GM12892 (cell line): ENCODE measurements around the gene B3GALT4.

ENCODE experiments used
- POLR2A ChIP-seq: IDR thresholded peaks from 2 replicates; pipeline ENCODE4 v1.6.1; 2011; ENCODE audit warnings: low read depth, low read length, control low read depth
- POLR2AphosphoS5 ChIP-seq: IDR thresholded peaks from 2 replicates; pipeline ENCODE4 v1.6.1; 2011; ENCODE audit warnings: low read depth, low read length, control low read depth
- TAF1 ChIP-seq: IDR thresholded peaks from 2 replicates; pipeline ENCODE4 v1.6.1; 2011; ENCODE audit warnings: low read depth, mild to moderate bottlenecking, control low read depth, low read length, borderline replicate concordance

DNA sequence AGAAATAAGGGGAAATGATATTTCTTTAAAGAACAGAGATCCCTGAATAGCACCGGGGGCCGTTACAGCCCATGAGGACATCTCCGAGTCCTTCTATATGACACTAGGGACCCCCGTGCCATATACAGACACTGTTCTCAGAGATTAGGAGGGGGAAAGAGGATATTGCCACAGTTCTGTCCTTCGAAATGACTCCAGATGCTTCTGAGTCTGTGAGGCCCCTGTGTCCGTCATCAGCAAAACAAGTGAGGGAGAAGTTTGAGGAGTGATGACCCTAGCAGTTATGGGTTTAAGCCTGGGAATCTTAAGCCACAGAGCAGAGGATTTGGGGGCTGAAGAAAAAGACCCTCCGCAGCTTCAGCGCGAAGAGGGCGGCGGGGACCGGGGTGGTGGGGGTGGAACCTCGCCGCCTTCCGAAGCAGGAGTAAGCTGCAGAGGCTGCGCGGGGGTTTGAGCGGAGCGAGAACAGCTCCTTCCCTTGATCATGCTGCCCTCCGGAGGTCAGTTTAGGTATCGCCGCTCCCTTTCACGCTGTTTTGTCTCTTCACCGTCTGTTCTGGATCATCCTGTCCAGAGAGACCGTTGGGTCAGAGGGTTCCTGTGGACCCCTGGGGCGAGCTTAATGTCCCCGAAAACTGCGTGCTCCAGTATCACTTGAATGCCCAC lies 28.8 kb upstream of the B3GALT4 start:
- TF ChIP-seq POLR2A: no peak
- no peak for TF ChIP-seq POLR2AphosphoS5
- TF ChIP-seq TAF1: no peak
